ENCODE results near the gene NSUN2.

The NSUN2 gene

GRCh38 chr5:6604341-6604740 is 28.5 kb downstream of the NSUN2 start:
- DNase-seq (ENCODE audit: low read depth) = no peak

DNA sequence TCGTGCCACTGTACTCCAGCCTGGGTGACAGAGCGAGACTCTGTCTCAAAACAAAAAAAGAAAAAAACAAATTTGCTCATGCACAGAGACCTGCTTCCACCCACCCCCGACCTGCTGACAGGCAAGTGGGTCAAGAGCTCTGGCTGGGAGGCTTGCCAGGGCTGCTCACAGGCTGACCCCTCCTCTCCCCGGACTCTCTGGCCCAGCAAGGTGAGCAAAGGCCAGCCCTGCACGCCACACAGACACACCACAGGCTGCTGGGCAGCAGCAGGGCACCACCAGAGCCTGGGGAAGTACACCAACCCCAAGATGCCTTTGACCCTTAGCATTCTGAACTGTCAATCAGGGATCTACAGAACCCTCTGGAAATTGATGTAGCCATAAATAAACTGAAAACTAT is 29.2 kb downstream of the NSUN2 start:
- DNase-seq (ENCODE audit: low read depth) = no peak

GRCh38 chr5:6602441-6602840 is 30.4 kb downstream of the NSUN2 start:
- no peak for DNase-seq (ENCODE audit: low read depth)

DNA sequence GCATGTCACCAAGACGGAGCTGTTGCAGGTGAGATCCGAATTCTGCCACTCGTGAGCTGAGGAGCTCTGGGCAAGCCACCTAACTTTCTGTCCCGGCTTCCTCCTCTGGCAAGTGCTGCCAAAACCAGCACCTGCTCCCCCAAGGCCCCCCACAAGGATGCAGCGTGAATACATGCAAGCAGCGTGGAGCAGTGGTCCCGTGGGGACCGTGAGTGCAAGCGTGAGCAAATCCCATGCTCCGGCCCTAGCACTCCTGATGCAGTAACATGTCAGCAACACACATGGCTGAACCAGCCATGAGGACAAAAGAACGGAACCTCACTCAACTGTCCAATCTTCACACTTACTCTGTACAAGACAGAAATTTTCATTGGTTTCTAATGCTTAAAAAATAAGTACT is 31.0 kb downstream of the NSUN2 start:
- DNase-seq (ENCODE audit: low read depth) = no peak

DNA sequence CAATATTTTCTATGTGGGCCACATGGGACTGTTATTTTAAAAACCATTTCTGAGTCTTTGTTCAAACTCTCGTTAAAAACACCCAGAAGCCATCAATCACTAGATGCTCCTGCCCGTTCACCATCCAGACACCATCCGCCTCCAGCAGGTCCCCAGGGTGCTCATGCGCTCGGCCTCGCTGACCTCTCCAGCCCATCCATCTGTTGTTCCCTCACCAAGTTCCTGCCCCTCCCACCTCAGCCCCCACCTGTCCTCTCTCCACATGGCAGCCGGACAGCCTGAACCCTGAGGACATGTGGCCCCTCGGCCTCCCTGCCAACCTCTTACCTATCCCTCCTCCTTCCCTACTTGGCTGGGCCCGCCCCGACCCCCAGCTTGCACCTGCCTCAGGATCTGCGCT is 31.6 kb downstream of the NSUN2 start:
- no peak for DNase-seq (ENCODE audit: low read depth)

DNA sequence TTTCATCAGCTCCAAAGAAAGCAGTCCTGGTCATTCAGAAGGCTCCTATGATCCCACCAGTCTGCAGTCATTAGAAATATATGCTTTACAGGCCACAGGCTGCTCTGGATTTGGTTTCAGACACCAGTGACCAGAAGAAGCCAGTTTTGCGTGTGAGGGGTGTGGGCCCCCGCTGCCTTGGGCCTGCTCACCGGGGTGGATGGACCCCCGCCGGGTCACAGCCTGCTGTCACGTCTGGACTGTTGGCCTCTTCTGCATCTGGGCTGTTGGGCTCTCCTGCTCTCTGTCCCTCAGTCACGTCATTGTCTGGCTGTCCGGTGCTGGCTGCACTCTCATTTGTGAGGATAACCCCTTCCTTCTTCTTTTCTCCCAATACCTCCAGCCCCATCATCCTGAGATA is 33.1 kb downstream of the NSUN2 start:
- DNase-seq (ENCODE audit: low read depth) = no peak

GRCh38 chr5:6598351-6598900 is 34.4 kb downstream of the NSUN2 start:
- DNase-seq (ENCODE audit: low read depth) = no peak

- no peak for DNase-seq (ENCODE audit: low read depth)
Observed at GRCh38 chr5:6597557-6597956, 35.3 kb downstream of the NSUN2 start.

GRCh38 chr5:6596388-6596787 is 36.5 kb downstream of the NSUN2 start:
- DNase-seq (ENCODE audit: low read depth) = no peak

DNA sequence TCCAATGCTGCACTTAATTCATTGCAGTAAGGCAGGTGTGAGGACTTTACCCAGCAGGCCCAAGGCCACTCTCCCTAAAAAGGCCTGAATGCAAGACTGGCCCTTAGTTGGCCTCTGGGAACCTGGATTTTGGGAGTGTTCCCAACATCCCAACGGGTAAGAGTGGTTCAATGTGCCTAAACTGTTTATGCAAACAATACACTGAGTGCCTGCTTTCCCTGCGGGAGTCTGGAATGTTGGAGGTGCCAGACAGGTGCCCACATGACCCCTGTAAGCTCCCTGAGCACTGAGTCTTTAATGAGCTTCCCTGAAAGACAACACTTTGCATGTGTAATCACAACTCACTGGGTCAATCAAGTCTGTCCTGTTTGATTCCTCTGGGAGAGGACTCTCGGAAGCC is 37.4 kb downstream of the NSUN2 start:
- DNase-seq (ENCODE audit: low read depth) = no peak

- no peak for DNase-seq (ENCODE audit: low read depth)
Observed at GRCh38 chr5:6594066-6594465, 38.8 kb downstream of the NSUN2 start.

GRCh38 chr5:6593148-6594016 is 39.5 kb downstream of the NSUN2 start:
- DNase-seq (ENCODE audit: low read depth) = no peak

DNA sequence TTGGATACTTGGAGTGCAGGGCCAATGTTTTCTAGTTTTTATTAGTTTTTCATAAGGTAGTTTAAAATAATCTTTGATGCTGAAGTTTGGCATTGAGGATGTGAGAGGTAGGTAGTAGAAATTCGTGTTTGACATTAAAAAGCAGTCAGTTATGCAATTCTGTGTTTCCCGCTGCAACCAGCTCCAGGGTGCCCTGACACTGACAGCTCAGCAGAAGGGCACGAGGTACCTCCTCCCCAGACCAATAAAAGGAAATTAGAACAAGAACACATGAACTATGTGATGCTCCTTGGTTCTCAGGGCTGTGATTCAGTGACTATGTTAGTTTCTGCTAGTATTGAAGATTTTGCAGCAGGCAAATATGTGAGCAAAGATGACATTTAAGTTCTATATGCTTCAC is 40.2 kb downstream of the NSUN2 start:
- no peak for DNase-seq (ENCODE audit: low read depth)

DNA sequence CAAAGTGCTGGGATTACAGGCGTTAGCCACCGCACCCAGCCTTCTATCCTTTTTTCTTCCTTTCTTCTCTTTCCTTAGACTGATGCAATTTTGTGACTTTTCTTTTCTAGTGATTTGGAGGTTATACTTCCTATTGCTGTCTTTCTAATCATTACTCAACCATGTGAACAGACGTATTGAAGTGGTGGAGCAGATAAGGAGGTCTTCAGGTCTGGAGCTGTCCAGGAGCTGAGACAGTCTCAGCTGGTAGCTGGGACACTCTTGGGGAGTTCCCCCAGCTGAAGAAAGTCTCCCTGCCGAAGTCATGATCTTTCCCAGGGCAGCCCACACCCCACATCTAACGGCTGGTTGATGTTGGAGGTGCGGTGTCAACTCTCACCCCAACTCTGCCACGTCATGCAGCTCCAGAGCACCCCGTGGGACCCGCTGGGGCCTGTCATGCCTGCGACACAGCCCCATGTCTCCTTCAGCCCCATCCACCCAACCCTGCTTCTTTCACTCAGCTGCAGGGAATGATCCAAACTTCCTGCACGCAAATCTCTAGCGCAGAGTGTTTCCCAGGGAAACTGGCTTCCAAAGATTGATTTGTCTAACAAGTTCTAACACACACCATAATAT is 41.1 kb downstream of the NSUN2 start:
- no peak for DNase-seq (ENCODE audit: low read depth)

DNA sequence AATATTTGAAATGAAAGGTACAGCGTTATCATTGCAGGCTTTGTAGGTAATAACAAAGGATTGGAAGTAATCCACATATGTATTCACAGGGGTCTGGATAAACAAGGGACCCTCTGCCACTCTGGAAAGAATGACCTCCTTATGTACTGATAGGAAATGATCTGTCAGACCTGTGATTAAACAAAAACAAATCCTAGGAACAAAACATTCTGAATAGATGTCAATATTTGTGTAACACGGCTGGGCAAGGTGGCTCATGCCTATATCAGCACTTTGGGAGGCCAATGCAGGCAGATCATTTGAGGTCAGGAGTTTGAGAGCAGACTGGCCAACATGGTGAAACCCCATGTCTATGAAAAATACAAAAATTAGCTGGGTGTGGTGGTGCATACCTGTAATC is 42.3 kb downstream of the NSUN2 start:
- DNase-seq (ENCODE audit: low read depth) = no peak

DNA sequence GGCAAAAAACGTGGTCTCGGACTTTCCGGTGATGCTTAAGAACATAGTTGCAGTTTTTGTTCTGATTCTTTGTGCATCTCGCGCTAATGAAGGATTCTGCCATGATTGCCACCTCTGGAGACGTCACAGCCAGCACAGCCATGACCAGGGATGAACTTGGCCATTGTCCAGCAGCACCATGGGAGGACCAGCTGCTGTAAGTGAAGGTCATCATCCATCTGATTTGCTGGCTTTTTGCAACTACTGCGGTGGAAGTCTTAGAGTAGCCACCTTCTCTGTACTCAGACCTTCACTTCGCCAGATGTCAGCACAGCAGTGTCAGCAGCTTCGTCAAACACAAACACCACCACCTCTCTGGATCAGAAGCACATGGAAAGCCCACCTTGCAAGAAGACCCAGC is 45.7 kb downstream of the NSUN2 start:
- no peak for DNase-seq (ENCODE audit: low read depth)

GRCh38 chr5:6586647-6587042 is 46.2 kb downstream of the NSUN2 start:
- DNase-seq (ENCODE audit: low read depth) = no peak

DNA sequence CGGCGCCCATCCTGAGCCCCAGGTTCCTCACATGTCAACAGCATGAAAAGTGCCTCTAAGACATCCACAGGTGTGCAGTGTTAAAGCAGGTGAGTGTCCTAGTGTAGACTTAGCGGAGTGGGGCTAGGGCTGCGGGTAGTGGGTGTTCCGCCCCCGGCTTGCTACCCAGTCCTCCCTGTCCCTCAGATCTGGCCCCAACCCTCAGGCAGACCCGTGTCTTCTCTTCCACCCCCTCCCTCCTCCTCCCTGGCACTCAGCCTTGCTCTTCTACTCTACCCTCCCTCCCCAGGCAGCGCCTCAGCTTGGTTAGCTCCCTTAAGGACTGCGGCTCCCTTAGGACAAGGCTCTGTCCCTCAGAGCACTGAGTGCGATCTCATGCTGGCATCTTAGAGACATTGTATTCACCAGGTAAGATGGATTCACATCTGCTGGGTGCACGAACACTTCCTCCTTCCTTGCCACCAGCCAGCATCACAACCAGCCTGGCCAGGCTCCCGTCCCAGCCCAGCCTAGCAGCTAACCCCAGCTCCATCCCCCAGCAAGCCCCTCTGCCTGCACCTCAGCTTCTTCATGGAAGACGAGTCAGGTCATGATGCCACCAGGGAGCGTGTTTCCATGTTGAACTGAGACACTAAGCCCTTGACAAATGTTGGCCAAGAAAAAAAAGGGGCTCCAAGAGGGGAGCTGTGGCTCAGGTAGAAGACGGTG is 46.8 kb downstream of the NSUN2 start:
- no peak for DNase-seq (ENCODE audit: low read depth)

DNA sequence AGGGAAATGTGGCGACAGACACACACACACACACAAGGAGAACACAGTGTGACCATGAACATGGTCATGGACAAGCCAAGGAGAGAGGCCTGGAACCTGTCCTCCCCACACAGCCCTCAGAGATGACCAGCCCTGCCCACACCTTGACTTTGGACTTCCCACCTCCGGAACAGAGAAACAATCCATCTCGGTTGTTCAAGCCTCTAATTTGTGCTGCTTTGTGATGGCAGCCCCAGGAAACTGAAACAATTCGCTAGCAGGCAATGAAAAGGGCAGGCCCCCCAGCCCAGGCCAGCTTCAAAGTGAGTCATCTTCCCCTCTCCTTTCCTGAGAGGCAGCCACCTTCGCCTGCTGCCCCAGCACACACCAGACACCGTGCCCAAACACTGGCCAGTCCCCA is 47.7 kb downstream of the NSUN2 start:
- DNase-seq (ENCODE audit: low read depth) = no peak

DNA sequence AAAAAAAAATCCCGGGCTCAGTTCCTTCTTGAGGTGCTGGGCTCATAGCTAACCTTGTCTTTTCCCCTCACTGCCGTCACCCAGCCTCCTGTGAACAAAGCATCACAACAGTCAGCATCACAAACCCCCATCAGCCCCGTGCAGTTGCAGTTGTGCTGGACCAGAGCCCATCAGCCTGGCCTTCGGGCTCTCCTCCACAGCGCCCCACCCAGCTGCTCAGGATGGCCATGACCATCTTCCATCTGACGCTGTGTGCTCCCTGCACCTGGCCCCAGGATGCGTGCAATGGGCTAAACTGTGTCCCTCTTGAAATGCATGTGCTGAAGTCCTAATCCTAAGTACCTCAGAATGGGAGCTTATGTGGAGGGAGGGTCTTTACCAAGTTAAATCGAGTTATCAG is 48.1 kb downstream of the NSUN2 start:
- DNase-seq (ENCODE audit: low read depth) = no peak

GRCh38 chr5:6584101-6584645 is 48.7 kb downstream of the NSUN2 start:
- no peak for DNase-seq (ENCODE audit: low read depth)

GRCh38 chr5:6583049-6583880 is 49.6 kb downstream of the NSUN2 start:
- no peak for DNase-seq (ENCODE audit: low read depth)

Data from stimulated activated CD8-positive, alpha-beta memory T cell treated with anti-CD3 and anti-CD28 coated beads, Interleukin-12 subunit alpha, Interleukin-12 subunit beta, amount 100 ng/mL, for 1 hour (primary cell).